ENCODE data around the gene CERK. TPM values are rescaled to one million over a fixed set of nuclear protein-coding genes. Genes with fewer than 3 reads are reported as not detected.
A peak's percentile ranks its signal among the peaks of the same experiment; 100 is the strongest.

The CERK gene
- total and polyA plus RNA-seq, 11 donors = 17.8 to 125 (median 72.3) TPM

DNA sequence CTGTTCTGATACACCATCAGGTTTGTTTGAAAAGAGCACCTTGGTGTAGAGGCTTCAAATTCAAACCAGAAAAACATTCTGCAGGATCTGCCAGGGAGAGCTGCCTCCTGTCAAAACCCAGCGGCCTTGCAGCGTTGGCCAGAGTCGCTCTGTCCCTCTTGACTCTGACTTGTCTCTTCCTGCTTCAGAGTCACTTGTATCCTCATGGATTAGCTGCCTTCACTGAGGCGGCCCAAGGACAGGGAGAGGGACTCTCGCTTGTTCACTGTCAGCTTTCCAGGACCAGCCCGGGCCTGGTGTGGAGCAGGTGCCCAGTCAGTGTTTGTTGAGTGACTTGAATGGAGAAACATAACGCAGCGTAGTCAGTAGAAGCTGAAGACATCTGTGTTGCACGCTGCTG lies 42.4 kb upstream of the CERK start:
- peak in 3 of 4 donors; percentile 19 to 42 (median 36) for ATAC-seq
- intact Hi-C loops (cut with DNase I) = no loop called here
- H3K27me3 ChIP-seq = no peaks in the 10 kb centered on the region
- H3K4me3 ChIP-seq = no peak overlapping the region
- DNase-seq = no peak
- no peak overlapping the region for H3K27ac ChIP-seq
- TF ChIP-seq, protein P1, sequence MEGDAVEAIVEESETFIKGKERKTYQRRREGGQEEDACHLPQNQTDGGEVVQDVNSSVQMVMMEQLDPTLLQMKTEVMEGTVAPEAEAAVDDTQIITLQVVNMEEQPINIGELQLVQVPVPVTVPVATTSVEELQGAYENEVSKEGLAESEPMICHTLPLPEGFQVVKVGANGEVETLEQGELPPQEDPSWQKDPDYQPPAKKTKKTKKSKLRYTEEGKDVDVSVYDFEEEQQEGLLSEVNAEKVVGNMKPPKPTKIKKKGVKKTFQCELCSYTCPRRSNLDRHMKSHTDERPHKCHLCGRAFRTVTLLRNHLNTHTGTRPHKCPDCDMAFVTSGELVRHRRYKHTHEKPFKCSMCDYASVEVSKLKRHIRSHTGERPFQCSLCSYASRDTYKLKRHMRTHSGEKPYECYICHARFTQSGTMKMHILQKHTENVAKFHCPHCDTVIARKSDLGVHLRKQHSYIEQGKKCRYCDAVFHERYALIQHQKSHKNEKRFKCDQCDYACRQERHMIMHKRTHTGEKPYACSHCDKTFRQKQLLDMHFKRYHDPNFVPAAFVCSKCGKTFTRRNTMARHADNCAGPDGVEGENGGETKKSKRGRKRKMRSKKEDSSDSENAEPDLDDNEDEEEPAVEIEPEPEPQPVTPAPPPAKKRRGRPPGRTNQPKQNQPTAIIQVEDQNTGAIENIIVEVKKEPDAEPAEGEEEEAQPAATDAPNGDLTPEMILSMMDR (IDR thresholded peaks at IDR 0.05) = no peak
- TF ChIP-seq POLR2A (IDR thresholded peaks at IDR 0.05) = no peak
- peaks cover 4 to 30% (median 21%) of the 10 kb centered on the region in 12 donors for H3K4me1 ChIP-seq
- WGBS, 4 donors = 65 to 88% (median 83%) methylated on average over 9 of the region's 9 CpGs
- peaks cover 0 to 4% (median 0%) of the 10 kb centered on the region in 9 donors for H3K36me3 ChIP-seq
- no peaks in the 10 kb centered on the region for H3K9me3 ChIP-seq

DNA sequence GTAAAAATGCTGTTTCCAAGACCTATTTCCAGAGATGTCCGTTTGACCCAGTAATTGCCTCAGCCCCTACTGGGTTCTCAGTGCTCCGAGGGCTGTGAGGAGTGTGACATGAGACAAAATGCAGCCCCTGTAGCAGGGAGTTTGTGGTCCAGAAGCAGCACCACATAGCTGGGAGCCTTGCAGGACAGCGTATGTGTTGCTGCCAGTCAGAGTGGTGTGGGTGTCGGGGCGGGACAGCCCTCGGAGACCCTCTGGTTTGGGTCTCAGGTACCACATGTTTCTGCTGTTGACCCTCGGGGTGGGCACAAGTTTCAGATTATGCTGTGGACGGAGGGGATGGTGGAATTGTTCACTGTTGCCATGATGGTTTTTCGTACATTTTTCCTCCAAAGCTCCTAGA lies 41.6 kb upstream of the CERK start:
- TF ChIP-seq, protein P1 (IDR thresholded peaks at IDR 0.05) = no peak
- no peak for TF ChIP-seq POLR2A (IDR thresholded peaks at IDR 0.05)
- WGBS, 4 donors = 92 to 93% (median 93%) methylated on average over 9 of the region's 9 CpGs
- no peak overlapping the region for H3K4me3 ChIP-seq

DNA sequence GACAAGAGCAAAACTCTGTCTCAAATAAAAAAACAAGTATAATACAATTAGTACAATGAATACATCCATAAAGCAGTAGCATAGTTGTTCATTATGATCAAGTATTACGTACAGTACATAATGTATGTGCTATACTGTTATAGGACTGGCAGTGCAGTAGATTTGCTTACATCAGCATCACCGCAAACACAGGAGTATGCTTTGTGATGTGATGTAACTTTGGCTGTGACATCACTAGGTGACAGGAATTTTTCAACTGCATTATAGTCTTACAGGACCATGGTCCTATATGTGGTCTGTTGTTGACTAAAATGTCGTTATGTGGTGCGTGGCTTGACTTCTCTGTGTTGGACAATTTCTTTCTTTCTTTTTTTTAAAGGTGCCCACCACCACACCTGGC lies 41.0 kb upstream of the CERK start:
- Histone ChIP-seq H3K27me3 (no peaks in the 10 kb centered on the region), H3K27ac (no peak overlapping the region), H3K4me3 (no peak overlapping the region), H3K36me3 (peaks cover 0 to 4% (median 0%) of the 10 kb centered on the region in 9 donors), H3K4me1 (peaks cover 7 to 44% (median 34%) of the 10 kb centered on the region in 12 donors), H3K9me3 (no peaks in the 10 kb centered on the region)
- no peak for DNase-seq
- TF ChIP-seq, protein P1 (IDR thresholded peaks at IDR 0.05) = no peak
- ATAC-seq = no peak
- WGBS, 4 donors = 95 to 99% (median 96%) methylated on average over 4 of the region's 4 CpGs
- intact Hi-C loops (cut with DNase I) = no loop called here

More for the DNA sequence above, 41.6 kb upstream of the CERK start:
- intact Hi-C loops (cut with DNase I) = no loop called here
- Histone ChIP-seq H3K9me3 (no peaks in the 10 kb centered on the region), H3K27me3 (no peaks in the 10 kb centered on the region), H3K27ac (no peak overlapping the region), H3K4me1 (peaks cover 5 to 38% (median 28%) of the 10 kb centered on the region in 12 donors), H3K36me3 (peaks cover 0 to 4% (median 0%) of the 10 kb centered on the region in 9 donors)
- DNase-seq (no peak), ATAC-seq (no peak)

DNA sequence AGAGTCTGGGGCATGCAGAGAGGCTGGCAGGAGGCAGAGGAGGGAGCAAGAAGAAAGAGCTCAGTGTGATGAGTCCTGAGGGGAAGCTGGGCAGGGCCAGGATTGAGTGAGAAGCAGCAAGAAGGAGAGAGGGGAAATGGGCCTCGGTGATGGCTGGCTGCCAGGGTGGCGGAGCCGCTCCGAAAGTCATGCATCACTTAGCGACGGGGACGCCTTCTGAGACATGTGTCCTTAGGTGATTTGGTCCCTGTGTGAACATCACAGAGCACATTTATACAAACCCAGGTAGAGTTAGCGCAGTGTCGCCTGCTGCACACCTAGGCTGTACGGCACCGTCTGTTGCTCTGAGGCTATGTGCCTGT lies 39.5 kb upstream of the CERK start:
- Histone ChIP-seq H3K36me3 (peaks cover 0 to 4% (median 0%) of the 10 kb centered on the region in 9 donors), H3K27ac (peak overlapping the region in 1 of 12 donors; percentile 49), H3K27me3 (no peaks in the 10 kb centered on the region), H3K4me1 (peaks cover 7 to 54% (median 44%) of the 10 kb centered on the region in 12 donors), H3K9me3 (no peaks in the 10 kb centered on the region), H3K4me3 (no peak overlapping the region)
- ATAC-seq (peak in 2 of 4 donors; percentile 12 to 13), DNase-seq (peak; percentile 53 to 81 (median 58))
- WGBS, 4 donors = 60 to 72% (median 62%) methylated on average over 11 of the region's 11 CpGs
- no peak for TF ChIP-seq POLR2A (IDR thresholded peaks at IDR 0.05)
- intact Hi-C loops (cut with DNase I) = no loop called here

All from heart left ventricle (tissue), 16 donors.